ENCODE data around the gene LTB4R2. TPM values are rescaled to one million over a fixed set of nuclear protein-coding genes. Genes with fewer than 3 reads are reported as not detected.

LTB4R2 gene
- total and polyA plus RNA-seq, 12 donors = 0.51 to 2.4 (median 1.1) TPM

DNA sequence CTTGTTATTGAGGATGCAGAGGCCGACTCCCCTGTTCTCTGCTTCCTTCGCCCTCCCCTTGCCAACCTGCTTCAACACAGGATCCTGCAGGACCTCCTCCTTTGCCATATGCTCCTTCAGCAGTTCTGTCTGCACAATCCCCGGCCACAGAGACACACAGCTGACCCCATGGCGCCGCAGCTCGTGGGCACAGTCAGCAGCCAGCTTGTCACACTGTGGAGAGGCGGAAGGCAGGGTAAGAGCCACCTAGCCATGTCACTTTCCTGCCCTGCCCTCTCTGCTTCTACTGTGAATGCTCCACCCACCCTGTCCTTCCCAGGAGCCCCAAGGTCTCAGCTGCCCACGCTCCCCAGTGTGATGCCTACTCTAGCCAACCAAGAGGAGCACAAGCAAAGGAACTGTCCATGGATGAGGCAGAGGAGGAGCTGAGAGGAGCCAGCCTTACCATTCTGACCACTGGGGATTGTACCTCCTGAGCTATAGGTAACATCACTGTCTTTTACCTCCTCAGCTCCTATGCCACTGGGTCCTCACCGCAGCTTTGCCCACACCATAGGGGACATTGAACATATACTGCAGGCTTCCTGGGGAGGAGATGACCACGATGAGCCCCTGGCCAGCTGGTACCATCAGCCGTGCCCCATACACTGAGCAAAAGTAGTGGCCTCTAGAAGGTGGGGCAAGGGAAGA, 17.7 kb upstream of the LTB4R2 start:
- Histone ChIP-seq H3K27ac (no peak overlapping the region), H3K4me1 (peaks cover 0 to 9% (median 4%) of the 10 kb centered on the region in 9 donors), H3K4me3 (no peak overlapping the region), H3K36me3 (peaks cover 0 to 78% (median 25%) of the 10 kb centered on the region in 9 donors), H3K27me3 (no peaks in the 10 kb centered on the region), H3K9me3 (no peaks in the 10 kb centered on the region)
- intact Hi-C loops (cut with DNase I) = no loop called here
- no peak for ATAC-seq
- WGBS, 2 donors = 92 to 93% methylated on average over 11 of the region's 11 CpGs
- TF ChIP-seq, protein P1, sequence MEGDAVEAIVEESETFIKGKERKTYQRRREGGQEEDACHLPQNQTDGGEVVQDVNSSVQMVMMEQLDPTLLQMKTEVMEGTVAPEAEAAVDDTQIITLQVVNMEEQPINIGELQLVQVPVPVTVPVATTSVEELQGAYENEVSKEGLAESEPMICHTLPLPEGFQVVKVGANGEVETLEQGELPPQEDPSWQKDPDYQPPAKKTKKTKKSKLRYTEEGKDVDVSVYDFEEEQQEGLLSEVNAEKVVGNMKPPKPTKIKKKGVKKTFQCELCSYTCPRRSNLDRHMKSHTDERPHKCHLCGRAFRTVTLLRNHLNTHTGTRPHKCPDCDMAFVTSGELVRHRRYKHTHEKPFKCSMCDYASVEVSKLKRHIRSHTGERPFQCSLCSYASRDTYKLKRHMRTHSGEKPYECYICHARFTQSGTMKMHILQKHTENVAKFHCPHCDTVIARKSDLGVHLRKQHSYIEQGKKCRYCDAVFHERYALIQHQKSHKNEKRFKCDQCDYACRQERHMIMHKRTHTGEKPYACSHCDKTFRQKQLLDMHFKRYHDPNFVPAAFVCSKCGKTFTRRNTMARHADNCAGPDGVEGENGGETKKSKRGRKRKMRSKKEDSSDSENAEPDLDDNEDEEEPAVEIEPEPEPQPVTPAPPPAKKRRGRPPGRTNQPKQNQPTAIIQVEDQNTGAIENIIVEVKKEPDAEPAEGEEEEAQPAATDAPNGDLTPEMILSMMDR (IDR thresholded peaks at IDR 0.05) = no peak
- DNase-seq = no peak

DNA sequence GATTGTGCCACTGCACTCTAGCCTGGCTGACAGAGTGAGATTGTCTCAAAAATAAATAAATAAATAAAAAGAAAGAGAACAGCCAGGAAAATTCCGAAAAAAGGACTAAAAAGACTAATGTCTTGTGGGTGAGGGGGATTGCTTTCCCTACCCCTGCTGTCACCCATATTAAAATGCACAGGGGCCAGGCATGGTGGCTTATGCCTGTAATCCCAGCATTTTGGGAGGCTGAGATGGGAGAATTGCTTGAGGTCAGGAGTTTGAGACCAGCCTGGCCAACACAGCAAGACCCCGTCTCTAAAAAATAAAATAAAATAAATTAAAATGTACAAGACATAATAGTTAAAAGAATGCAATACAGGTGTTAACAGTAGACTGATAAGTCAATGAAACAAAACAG, 16.4 kb upstream of the LTB4R2 start:
- peaks cover 0 to 20% (median 8%) of the 10 kb centered on the region in 9 donors for H3K4me1 ChIP-seq
- intact Hi-C loops (cut with DNase I) = no loop called here
- H3K27ac ChIP-seq = no peak overlapping the region
- DNase-seq = no peak
- ATAC-seq = no peak
- 95 to 97% methylated on average over 2 of the region's 2 CpGs for WGBS, 2 donors
- TF ChIP-seq, protein P1 (IDR thresholded peaks at IDR 0.05) = no peak
- no peak overlapping the region for H3K4me3 ChIP-seq
- H3K27me3 ChIP-seq = no peaks in the 10 kb centered on the region
- H3K9me3 ChIP-seq = no peaks in the 10 kb centered on the region
- peaks cover 0 to 82% (median 25%) of the 10 kb centered on the region in 9 donors for H3K36me3 ChIP-seq

DNA sequence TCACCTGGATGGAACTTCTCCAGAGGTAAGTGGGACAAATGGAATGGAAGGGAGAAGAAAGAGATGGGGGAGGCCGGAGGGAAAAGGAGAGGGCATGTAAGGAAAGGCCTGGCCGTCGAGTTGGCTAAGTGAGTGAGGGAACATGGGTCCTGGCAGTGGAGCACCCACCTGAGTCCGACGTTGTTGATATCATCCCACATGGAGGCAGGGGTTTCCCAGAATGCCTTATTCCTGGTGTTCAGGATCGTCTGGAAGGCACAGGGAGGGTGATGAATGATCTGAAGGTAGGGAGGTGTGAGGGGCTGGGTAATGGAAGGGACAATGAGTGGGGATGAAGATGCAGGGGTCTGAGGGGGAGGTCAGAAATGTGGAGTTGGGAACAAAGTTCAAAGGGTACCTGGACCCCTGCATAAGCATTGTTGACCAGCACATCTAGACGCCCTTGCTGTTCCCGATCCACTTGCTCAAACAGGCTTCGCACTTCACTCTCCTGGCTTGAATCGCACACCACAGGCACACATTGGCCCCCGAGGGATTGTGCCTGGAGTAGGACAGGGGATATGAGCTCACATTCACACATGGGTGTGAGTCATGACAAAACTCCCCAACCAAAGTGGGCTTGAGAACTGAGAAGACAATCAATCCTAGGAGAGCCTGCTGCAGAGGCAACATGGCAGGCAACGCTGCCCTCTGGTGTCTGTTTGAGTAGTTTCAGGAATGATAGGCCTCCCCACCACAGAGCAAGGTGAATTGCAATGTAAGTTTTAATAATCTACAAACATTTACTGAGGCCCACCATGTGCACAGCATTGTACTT, 13.4 kb upstream of the LTB4R2 start:
- no peak overlapping the region for H3K4me3 ChIP-seq
- peak in 7 of 8 donors; percentile 44 to 66 (median 57) for ATAC-seq
- intact Hi-C loops (cut with DNase I) = loop anchor here in 7 of 10 donors (1.0 to 5.0 kb wide), 4 partner anchors 50 to 54 kb away; partner anchors contain the start of gene TINF2 (in 3 of the 7)
- 58 to 59% methylated on average over 12 of the region's 12 CpGs for WGBS, 2 donors
- H3K27me3 ChIP-seq = no peaks in the 10 kb centered on the region
- peak overlapping the region in 1 of 10 donors; percentile 31 for H3K27ac ChIP-seq
- DNase-seq = peak; percentile 41 to 54
- TF ChIP-seq, protein P1 (IDR thresholded peaks at IDR 0.05) = peak; percentile 54 to 87 (median 77)
- H3K9me3 ChIP-seq = no peaks in the 10 kb centered on the region
- H3K4me1 ChIP-seq = peaks cover 0 to 44% (median 25%) of the 10 kb centered on the region in 9 donors
- H3K36me3 ChIP-seq = peaks cover 0 to 62% (median 16%) of the 10 kb centered on the region in 9 donors

DNA sequence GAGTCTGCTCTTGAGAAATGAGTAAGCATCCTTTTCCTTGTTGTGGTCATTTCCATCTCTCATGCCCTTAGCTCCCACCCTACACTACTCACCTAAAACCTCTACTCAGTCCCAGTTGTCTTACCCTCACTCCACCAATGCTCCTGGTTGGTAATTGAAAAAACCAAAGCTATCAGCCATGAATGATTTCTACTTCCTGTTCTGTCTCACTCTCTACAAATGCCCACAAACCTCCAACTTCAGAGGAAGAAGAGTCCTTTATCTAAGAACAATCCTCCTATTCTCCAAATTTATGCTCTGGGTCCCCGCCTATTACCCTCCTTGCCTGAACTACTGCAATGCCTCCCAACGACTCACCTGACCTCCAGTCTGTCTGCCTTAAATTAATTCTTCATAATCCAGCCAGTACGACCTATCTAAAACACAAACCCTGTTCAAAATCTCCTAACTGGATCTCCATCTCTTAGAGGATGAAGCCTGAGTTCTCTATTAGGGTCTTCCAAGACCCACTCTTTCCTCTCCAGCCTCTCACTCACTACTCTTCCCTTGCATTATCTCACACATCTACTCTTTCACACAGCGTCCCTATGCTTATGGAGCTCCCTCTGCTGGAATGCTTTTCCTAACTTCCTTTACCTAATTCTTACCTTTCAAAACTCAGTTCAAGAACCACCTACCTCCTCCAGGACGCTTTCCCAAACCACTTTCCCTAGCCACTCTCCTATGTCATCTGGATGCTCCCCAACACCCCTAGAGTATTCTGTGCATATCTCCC, 12.6 kb upstream of the LTB4R2 start:
- WGBS, 2 donors = 56 to 58% methylated on average over 5 of the region's 5 CpGs
- Histone ChIP-seq H3K9me3 (no peaks in the 10 kb centered on the region), H3K36me3 (peaks cover 0 to 62% (median 17%) of the 10 kb centered on the region in 9 donors), H3K4me1 (peaks cover 0 to 46% (median 25%) of the 10 kb centered on the region in 9 donors), H3K27ac (peak overlapping the region in 1 of 10 donors; percentile 31), H3K4me3 (no peak overlapping the region), H3K27me3 (no peaks in the 10 kb centered on the region)
- peak in 1 of 8 donors; percentile 1 for ATAC-seq
- no peak for DNase-seq
- intact Hi-C loops (cut with DNase I) = loop anchor here in 5 of 10 donors (1.0 to 5.0 kb wide), 3 partner anchors 51 to 55 kb away; partner anchors contain the start of gene TINF2 (in 2 of the 5)
- TF ChIP-seq, protein P1 (IDR thresholded peaks at IDR 0.05) = peak in 5 of 9 donors; percentile 11 to 37 (median 28)

All from heart right ventricle (tissue), 16 donors.